Measurements from ENCODE around the gene UBE2Q1.

Gene UBE2Q1

DNA sequence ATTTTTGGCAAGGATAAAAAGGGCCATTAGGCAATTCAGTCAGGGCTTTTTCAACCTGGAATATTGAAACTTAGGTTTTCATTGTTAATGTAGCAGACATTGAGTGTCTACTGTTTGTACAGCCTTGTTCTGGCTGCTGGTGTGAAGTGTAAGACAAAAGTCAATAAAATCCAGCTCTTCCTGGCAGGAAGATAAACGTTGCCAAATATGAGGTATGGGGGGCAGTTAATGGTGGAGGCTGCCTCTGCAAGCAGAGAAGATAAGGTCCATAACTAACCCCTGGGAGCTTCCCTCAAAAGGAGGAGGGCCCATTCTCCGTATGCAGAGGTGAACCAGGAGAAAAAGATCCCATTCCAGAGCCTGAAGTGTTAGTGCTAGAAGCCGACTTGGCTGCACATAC lies 36.8 kb downstream of the UBE2Q1 start:
- no peak for TF ChIP-seq ZFX (IDR thresholded peaks at IDR 0.05)
- no peak for TF ChIP-seq CTCF (conservative IDR thresholded peaks at IDR 0.05)
- H3K27ac ChIP-seq, result no peak overlapping the region

- no peak overlapping the region for H3K27ac ChIP-seq
- TF ChIP-seq CTCF (conservative IDR thresholded peaks at IDR 0.05) (no peak), ZFX (IDR thresholded peaks at IDR 0.05) (no peak)
These were observed 38.1 kb downstream of the UBE2Q1 start for GRCh38 chr1:154520333-154520732.

- no peak overlapping the region for H3K27ac ChIP-seq
- no peak for TF ChIP-seq CTCF (conservative IDR thresholded peaks at IDR 0.05)
- TF ChIP-seq ZFX (IDR thresholded peaks at IDR 0.05), result no peak
These were observed 38.9 kb downstream of the UBE2Q1 start for GRCh38 chr1:154519591-154519991.

- no peak overlapping the region for H3K27ac ChIP-seq
- TF ChIP-seq ZFX (IDR thresholded peaks at IDR 0.05), result no peak
- TF ChIP-seq CTCF (conservative IDR thresholded peaks at IDR 0.05), result no peak
These were observed 40.8 kb downstream of the UBE2Q1 start for GRCh38 chr1:154517661-154518060.

DNA sequence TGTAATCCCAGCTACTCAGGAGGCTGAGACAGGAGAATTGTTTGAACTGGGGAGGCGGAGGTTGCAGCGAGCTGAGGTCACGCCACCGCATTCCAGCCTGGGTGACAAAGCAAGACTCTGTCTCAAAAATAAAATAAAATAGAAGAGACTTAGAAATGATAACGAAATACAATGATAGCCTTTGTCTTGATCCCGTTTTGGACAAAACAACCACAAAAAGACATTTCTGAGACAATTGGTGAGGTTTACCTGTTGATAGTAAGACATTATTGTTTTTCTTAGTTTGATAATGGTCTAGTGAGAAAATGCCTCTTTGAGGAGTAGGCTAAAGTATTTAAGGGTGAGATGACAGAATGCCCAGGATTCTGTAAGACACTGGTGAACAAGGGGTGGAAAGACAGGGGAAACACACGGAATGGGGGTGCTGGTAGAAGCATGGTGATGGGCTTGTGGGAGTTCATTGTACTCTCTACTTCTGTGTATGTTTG lies 44.4 kb downstream of the UBE2Q1 start:
- TF ChIP-seq CTCF (conservative IDR thresholded peaks at IDR 0.05) (no peak), ZFX (IDR thresholded peaks at IDR 0.05) (no peak)
- no peak overlapping the region for H3K27ac ChIP-seq

- TF ChIP-seq ZFX (IDR thresholded peaks at IDR 0.05) (no peak), CTCF (conservative IDR thresholded peaks at IDR 0.05) (no peak)
- no peak overlapping the region for H3K27ac ChIP-seq
These were observed 45.7 kb downstream of the UBE2Q1 start for GRCh38 chr1:154512760-154513159.

GRCh38 chr1:154503898-154504297 lies 54.6 kb downstream of the UBE2Q1 start:
- H3K27ac ChIP-seq, result no peak overlapping the region
- TF ChIP-seq CTCF (conservative IDR thresholded peaks at IDR 0.05) (no peak), ZFX (IDR thresholded peaks at IDR 0.05) (no peak)

All from C4-2B (cell line).